ENCODE measurements around the gene CARD9.

The CARD9 gene

GRCh38 chr9:136410500-136411287 is 37.2 kb upstream of the CARD9 start, which contains the start of the genes ENTR1 and PMPCA (continued):
- TF ChIP-seq ZNF266 (tag by site-specific recombination; IDR thresholded peaks at IDR 0.05; ENCODE audit: low read depth), result no peak
- no peak for TF ChIP-seq ZNF398 (tag by site-specific recombination; IDR thresholded peaks at IDR 0.05)
- TF ChIP-seq, protein P1, sequence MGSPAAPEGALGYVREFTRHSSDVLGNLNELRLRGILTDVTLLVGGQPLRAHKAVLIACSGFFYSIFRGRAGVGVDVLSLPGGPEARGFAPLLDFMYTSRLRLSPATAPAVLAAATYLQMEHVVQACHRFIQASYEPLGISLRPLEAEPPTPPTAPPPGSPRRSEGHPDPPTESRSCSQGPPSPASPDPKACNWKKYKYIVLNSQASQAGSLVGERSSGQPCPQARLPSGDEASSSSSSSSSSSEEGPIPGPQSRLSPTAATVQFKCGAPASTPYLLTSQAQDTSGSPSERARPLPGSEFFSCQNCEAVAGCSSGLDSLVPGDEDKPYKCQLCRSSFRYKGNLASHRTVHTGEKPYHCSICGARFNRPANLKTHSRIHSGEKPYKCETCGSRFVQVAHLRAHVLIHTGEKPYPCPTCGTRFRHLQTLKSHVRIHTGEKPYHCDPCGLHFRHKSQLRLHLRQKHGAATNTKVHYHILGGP (tag by site-specific recombination; IDR thresholded peaks at IDR 0.05), result no peak
- TF ChIP-seq ZNF571 (tag by site-specific recombination; IDR thresholded peaks at IDR 0.05), result no peak
- no peak for TF ChIP-seq SALL2 (tag by site-specific recombination; IDR thresholded peaks at IDR 0.05; ENCODE audit: borderline replicate concordance)
- TF ChIP-seq ZNF394 (tag by site-specific recombination; IDR thresholded peaks at IDR 0.05; ENCODE audit: borderline replicate concordance), result 0 out of 2 replicates have a peak, but pooled peaks have one; percentile 53
- no peak for TF ChIP-seq ZNF510 (tag by site-specific recombination; IDR thresholded peaks at IDR 0.05; ENCODE audit: insufficient replicate concordance)
- no peak for TF ChIP-seq ZNF555 (tag by site-specific recombination; conservative IDR thresholded peaks at IDR 0.05)
- TF ChIP-seq ZNF501 (tag by site-specific recombination; IDR thresholded peaks at IDR 0.05), result peak; percentile 43; the same call in 1 of the 2 replicates
- TF ChIP-seq AEBP2 (tag by site-specific recombination; IDR thresholded peaks at IDR 0.05; ENCODE audit: borderline replicate concordance), result no peak

DNA sequence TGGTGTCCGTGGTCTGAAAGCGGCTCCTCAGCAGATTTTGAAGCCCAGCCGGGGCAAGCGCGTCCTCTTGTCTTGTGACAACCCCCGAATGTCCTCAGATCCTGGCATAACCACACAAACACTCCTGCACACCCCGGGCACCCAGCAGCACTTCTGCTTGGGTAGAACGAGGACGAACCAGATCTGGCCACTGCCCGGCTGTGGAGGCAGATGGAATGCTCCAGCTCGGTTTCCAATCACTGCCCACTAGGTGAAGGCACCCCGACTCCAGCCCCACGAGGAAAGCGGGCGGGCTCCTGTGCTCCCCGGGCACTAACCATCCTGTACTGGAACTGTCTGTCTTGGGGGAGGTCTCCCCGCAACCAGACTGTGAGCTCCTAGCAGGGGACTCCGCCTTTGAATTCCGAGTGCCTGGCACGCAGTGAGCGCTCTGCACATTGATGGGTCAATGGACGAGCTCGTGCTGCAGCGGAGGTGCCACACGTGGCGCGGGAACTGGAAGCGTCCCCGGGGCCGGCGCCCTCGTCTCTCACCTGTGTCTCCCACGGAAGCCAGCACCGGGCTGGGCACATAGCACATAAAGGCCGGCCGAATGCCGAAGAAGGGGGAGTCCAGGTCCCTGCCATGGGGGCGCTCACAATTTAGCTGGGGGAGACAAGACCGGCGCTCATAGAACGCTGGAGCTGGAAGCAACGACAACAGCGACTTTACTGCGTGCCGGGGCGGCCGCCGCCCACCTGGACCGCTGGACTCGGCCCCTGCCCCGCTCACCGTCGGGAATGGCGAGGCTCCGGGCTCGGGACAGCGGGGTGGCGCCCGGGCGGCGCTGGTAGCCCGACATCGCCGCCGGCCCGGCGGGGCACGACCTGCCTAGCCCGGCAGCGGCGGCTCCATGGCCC is 36.3 kb upstream of the CARD9 start:
- peaks cover 12 to 68% of the 10 kb centered on the region in 2 experiments; a peak in 2 of 3 replicates for H3K36me3 ChIP-seq (ENCODE audit: control insufficient read depth in 2 of 2, insufficient read depth in 1 of 2, low read length in 2 of 2)
- H3K4me3 ChIP-seq (ENCODE audit: low read depth, low read length), result peak overlapping the region; percentile 75
- H3K27ac ChIP-seq (ENCODE audit: extremely low read depth, low read depth, low read length), result peak overlapping the region; percentile 89; the same call in 1 of the 2 replicates
- CTCF ChIA-PET, result interaction anchor here (0.6 to 2.6 kb wide), 5 partner anchors 9 to 222 kb away, joined by 3 to 28 read pairs (median 4); no protein-coding TSS in a partner anchor
- no peaks in the 10 kb centered on the region for H3K9me3 ChIP-seq (ENCODE audit: control insufficient read depth, insufficient read depth, low read depth, low read length)
- H3K4me1 ChIP-seq (ENCODE audit: control insufficient read depth, insufficient read depth, low read length), result peaks cover 11% of the 10 kb centered on the region
- POLR2A ChIA-PET, result interaction anchor here (0.6 to 2.8 kb wide), 9 partner anchors 9 to 142 kb away, joined by 3 to 13 read pairs (median 3); no protein-coding TSS in a partner anchor
- TF ChIP-seq ZNF121 (tag by site-specific recombination; IDR thresholded peaks at IDR 0.05), result no peak
- no peak for TF ChIP-seq ZBTB11 (tag by site-specific recombination; conservative IDR thresholded peaks at IDR 0.05; ENCODE audit: low read depth)
- no peak for TF ChIP-seq ZBTB49 (tag by site-specific recombination; IDR thresholded peaks at IDR 0.05; ENCODE audit: low read depth)
- TF ChIP-seq CTCF (tag by site-specific recombination; IDR thresholded peaks at IDR 0.05), result no peak
- no peak for TF ChIP-seq ZNF501 (tag by site-specific recombination; IDR thresholded peaks at IDR 0.05)
- no peak for TF ChIP-seq ZEB2 (tag by site-specific recombination; IDR thresholded peaks at IDR 0.05)
- TF ChIP-seq ZBTB20 (tag by site-specific recombination; IDR thresholded peaks at IDR 0.05), result peak; percentile 7; the same call in 1 of the 2 replicates
- TF ChIP-seq, protein P2, sequence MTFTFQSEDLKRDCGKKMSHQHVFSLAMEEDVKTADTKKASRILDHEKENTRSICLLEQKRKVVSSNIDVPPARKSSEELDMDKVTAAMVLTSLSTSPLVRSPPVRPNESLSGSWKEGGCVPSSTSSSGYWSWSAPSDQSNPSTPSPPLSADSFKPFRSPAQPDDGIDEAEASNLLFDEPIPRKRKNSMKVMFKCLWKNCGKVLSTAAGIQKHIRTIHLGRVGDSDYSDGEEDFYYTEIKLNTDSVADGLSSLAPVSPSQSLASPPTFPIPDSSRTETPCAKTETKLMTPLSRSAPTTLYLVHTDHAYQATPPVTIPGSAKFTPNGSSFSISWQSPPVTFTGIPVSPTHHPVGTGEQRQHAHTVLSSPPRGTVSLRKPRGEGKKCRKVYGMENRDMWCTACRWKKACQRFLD (tag by site-specific recombination; IDR thresholded peaks at IDR 0.05), result no peak
- TF ChIP-seq ZNF433 (tag by site-specific recombination; IDR thresholded peaks at IDR 0.05; ENCODE audit: low read depth), result no peak

All from HEK293 (cell line).